ENCODE data around the gene TTLL11.

TTLL11 gene

GRCh38 chr9:121990600-121991306, 102.4 kb downstream of the TTLL11 start:
- TF ChIP-seq EP300 (IDR thresholded peaks at IDR 0.05; ENCODE audit: borderline replicate concordance) (no peak), TEAD4 (IDR thresholded peaks at IDR 0.05) (no peak), MAX (IDR thresholded peaks at IDR 0.05) (no peak), REST (IDR thresholded peaks at IDR 0.05; ENCODE audit: low read depth) (no peak), FOXM1 (IDR thresholded peaks at IDR 0.05; ENCODE audit: borderline replicate concordance, low read depth) (no peak), CEBPB (IDR thresholded peaks at IDR 0.05) (no peak), ZBTB7A (IDR thresholded peaks at IDR 0.05; ENCODE audit: low read depth) (no peak), EGR1 (IDR thresholded peaks at IDR 0.05) (no peak), USF1 (IDR thresholded peaks at IDR 0.05) (no peak), NFIC (IDR thresholded peaks at IDR 0.05) (no peak), TAF1 (IDR thresholded peaks at IDR 0.05; ENCODE audit: low read depth) (no peak), YY1 (IDR thresholded peaks at IDR 0.05; ENCODE audit: low read depth) (no peak), CREB1 (IDR thresholded peaks at IDR 0.05; ENCODE audit: low read depth) (no peak), RAD21 (IDR thresholded peaks at IDR 0.05; ENCODE audit: low read depth) (no peak)

GRCh38 chr9:121989010-121989409, 104.1 kb downstream of the TTLL11 start:
- TF ChIP-seq EGR1 (IDR thresholded peaks at IDR 0.05): no peak
- TF ChIP-seq RAD21 (IDR thresholded peaks at IDR 0.05; ENCODE audit: low read depth): peak; percentile 48
- no peak for TF ChIP-seq FOXM1 (IDR thresholded peaks at IDR 0.05; ENCODE audit: borderline replicate concordance, low read depth)
- no peak for TF ChIP-seq CEBPB (IDR thresholded peaks at IDR 0.05)

- TF ChIP-seq MAX (IDR thresholded peaks at IDR 0.05) (no peak), TEAD4 (IDR thresholded peaks at IDR 0.05) (peak; percentile 61)
Observed at GRCh38 chr9:121987314-121987713, 105.8 kb downstream of the TTLL11 start.

GRCh38 chr9:121985792-121986494, 107.2 kb downstream of the TTLL11 start:
- TF ChIP-seq USF1 (IDR thresholded peaks at IDR 0.05) (no peak), YY1 (IDR thresholded peaks at IDR 0.05; ENCODE audit: low read depth) (no peak), CREB1 (IDR thresholded peaks at IDR 0.05; ENCODE audit: low read depth) (no peak), REST (IDR thresholded peaks at IDR 0.05; ENCODE audit: low read depth) (no peak), TAF1 (IDR thresholded peaks at IDR 0.05; ENCODE audit: low read depth) (no peak), CEBPB (IDR thresholded peaks at IDR 0.05) (no peak), NFIC (IDR thresholded peaks at IDR 0.05) (no peak), MAX (IDR thresholded peaks at IDR 0.05) (no peak), RAD21 (IDR thresholded peaks at IDR 0.05; ENCODE audit: low read depth) (no peak), TCF12 (IDR thresholded peaks at IDR 0.05; ENCODE audit: low read depth) (no peak), EP300 (IDR thresholded peaks at IDR 0.05; ENCODE audit: borderline replicate concordance) (no peak)

GRCh38 chr9:121984726-121985402, 108.2 kb downstream of the TTLL11 start:
- no peak for TF ChIP-seq USF1 (IDR thresholded peaks at IDR 0.05)
- no peak for TF ChIP-seq FOXM1 (IDR thresholded peaks at IDR 0.05; ENCODE audit: borderline replicate concordance, low read depth)
- no peak for TF ChIP-seq YY1 (IDR thresholded peaks at IDR 0.05; ENCODE audit: low read depth)
- no peak for TF ChIP-seq MAX (IDR thresholded peaks at IDR 0.05)
- TF ChIP-seq CREB1 (IDR thresholded peaks at IDR 0.05; ENCODE audit: low read depth): no peak
- TF ChIP-seq TAF1 (IDR thresholded peaks at IDR 0.05; ENCODE audit: low read depth): no peak
- TF ChIP-seq RAD21 (IDR thresholded peaks at IDR 0.05; ENCODE audit: low read depth): no peak
- no peak for TF ChIP-seq ZBTB7A (IDR thresholded peaks at IDR 0.05; ENCODE audit: low read depth)
- no peak for TF ChIP-seq EP300 (IDR thresholded peaks at IDR 0.05; ENCODE audit: borderline replicate concordance)
- TF ChIP-seq NFIC (IDR thresholded peaks at IDR 0.05): no peak
- TF ChIP-seq TCF12 (IDR thresholded peaks at IDR 0.05; ENCODE audit: low read depth): no peak
- no peak for TF ChIP-seq CEBPB (IDR thresholded peaks at IDR 0.05)
- no peak for TF ChIP-seq REST (IDR thresholded peaks at IDR 0.05; ENCODE audit: low read depth)
- no peak for TF ChIP-seq EGR1 (IDR thresholded peaks at IDR 0.05)

All from Ishikawa (cell line).